ACHN (cell line): Measurements from ENCODE around the gene DACT3.

Experiments used
- DNase-seq: peaks from one replicate; pipeline ENCODE4 v3.0.0-alpha.2; 2015
- in situ Hi-C: cut with HindIII; loops from 2 replicates; pipeline ENCODE4 v1.10.0; 2017; ENCODE audit warnings: low sequenced_read_pairs, low pct_ligation_motif_present, low pct_unique_long_range_greater_than_20kb

The DACT3 gene

GRCh38 chr19:46661020-46661731 lies at the start of gene DACT3:
DACT3 (minus strand) TSS chr19:46661182; CDS start chr19:46661064, 118 bp downstream.
- in situ Hi-C loops: no loop called here
- DNase-seq: peak; percentile 98

GRCh38 chr19:46710687-46711086 lies 49.7 kb upstream of the DACT3 start:
- in situ Hi-C loops: no loop called here
- no peak for DNase-seq

GRCh38 chr19:46704379-46705076 lies 43.5 kb upstream of the DACT3 start:
- DNase-seq: peak; percentile 27
- in situ Hi-C loops: no loop called here

GRCh38 chr19:46700704-46701103 lies 39.7 kb upstream of the DACT3 start:
- in situ Hi-C loops: no loop called here
- no peak for DNase-seq

GRCh38 chr19:46698395-46699321 lies 37.7 kb upstream of the DACT3 start:
- no peak for DNase-seq
- in situ Hi-C loops: no loop called here

GRCh38 chr19:46697204-46697960 lies 36.4 kb upstream of the DACT3 start:
- in situ Hi-C loops: no loop called here
- no peak for DNase-seq

- no peak for DNase-seq
Measured at GRCh38 chr19:46696866-46697203, 35.9 kb upstream of the DACT3 start.

GRCh38 chr19:46696052-46696451 lies 35.1 kb upstream of the DACT3 start:
- no peak for DNase-seq
- in situ Hi-C loops: no loop called here

More at GRCh38 chr19:46696866-46697203, 35.9 kb upstream of the DACT3 start:
- in situ Hi-C loops: no loop called here

GRCh38 chr19:46693760-46694159 lies 32.8 kb upstream of the DACT3 start:
- in situ Hi-C loops: no loop called here
- no peak for DNase-seq

GRCh38 chr19:46692918-46693722 lies 32.1 kb upstream of the DACT3 start:
- in situ Hi-C loops: no loop called here
- no peak for DNase-seq

GRCh38 chr19:46691948-46692347 lies 31.0 kb upstream of the DACT3 start:
- in situ Hi-C loops: no loop called here
- DNase-seq: no peak

- DNase-seq: no peak
- in situ Hi-C loops: no loop called here
Measured at GRCh38 chr19:46691104-46691503, 30.1 kb upstream of the DACT3 start.

GRCh38 chr19:46689358-46689757 lies 28.4 kb upstream of the DACT3 start:
- no peak for DNase-seq
- in situ Hi-C loops: no loop called here

GRCh38 chr19:46687438-46688145 lies 26.6 kb upstream of the DACT3 start:
- in situ Hi-C loops: no loop called here
- no peak for DNase-seq

GRCh38 chr19:46685189-46685588 lies 24.2 kb upstream of the DACT3 start:
- in situ Hi-C loops: no loop called here

GRCh38 chr19:46678110-46678732 lies 17.2 kb upstream of the DACT3 start:
- peak; percentile 31 for DNase-seq
- in situ Hi-C loops: no loop called here

More at GRCh38 chr19:46685189-46685588, 24.2 kb upstream of the DACT3 start:
- DNase-seq: no peak
